Neutrophil (primary cell): ENCODE results near the gene CLCN5.

Experiments
- H3K27ac ChIP-seq: fragments of 200-600 bp; sonication (generic); 2 replicates; pipeline ENCODE4 v1.5.1; 2016; ENCODE audit warnings: mild to moderate bottlenecking, moderate library complexity
- H3K27me3 ChIP-seq: fragments of 200-600 bp; sonication (generic); 2 replicates; pipeline ENCODE4 v1.6.0; 2016; ENCODE audit warnings: mild to moderate bottlenecking
- H3K36me3 ChIP-seq: fragments of 200-600 bp; sonication (generic); 2 replicates; pipeline ENCODE4 v1.5.1; 2017
- H3K4me1 ChIP-seq, 2 experiments: fragments of 200-600 bp in 1 of 2; sonication (generic) in 1 of 2; 1 replicate in 1 of 2; 2 replicates in 1 of 2; pipeline versions ENCODE4 v1.5.1 to v1.6.1; 2013 to 2016; ENCODE audit warnings: low read depth in 1 of 2, low read length in 1 of 2, mild to moderate bottlenecking in 1 of 2, moderate library complexity in 1 of 2; ENCODE audit not compliant: control insufficient read depth in 1 of 2, insufficient read depth in 1 of 2
- H3K4me3 ChIP-seq, 2 experiments: fragments of 200-600 bp in 1 of 2; sonication (generic) in 1 of 2; 1 replicate in 1 of 2; 2 replicates in 1 of 2; pipeline ENCODE4 v1.5.1; 2013 to 2016; ENCODE audit warnings: low read depth in 1 of 2, low read length in 1 of 2, mild to moderate bottlenecking in 1 of 2, moderate library complexity in 1 of 2
- H3K9me3 ChIP-seq: fragments of 200-600 bp; sonication (generic); 2 replicates; pipeline ENCODE4 v1.5.1; 2016
- TF ChIP-seq, protein P1 (sequence below): fragments of 200-600 bp; sonication (generic); IDR thresholded peaks from 2 replicates; pipeline ENCODE4 v1.5.1; 2016; ENCODE audit warnings: antibody characterized with exemption

CLCN5 gene

DNA sequence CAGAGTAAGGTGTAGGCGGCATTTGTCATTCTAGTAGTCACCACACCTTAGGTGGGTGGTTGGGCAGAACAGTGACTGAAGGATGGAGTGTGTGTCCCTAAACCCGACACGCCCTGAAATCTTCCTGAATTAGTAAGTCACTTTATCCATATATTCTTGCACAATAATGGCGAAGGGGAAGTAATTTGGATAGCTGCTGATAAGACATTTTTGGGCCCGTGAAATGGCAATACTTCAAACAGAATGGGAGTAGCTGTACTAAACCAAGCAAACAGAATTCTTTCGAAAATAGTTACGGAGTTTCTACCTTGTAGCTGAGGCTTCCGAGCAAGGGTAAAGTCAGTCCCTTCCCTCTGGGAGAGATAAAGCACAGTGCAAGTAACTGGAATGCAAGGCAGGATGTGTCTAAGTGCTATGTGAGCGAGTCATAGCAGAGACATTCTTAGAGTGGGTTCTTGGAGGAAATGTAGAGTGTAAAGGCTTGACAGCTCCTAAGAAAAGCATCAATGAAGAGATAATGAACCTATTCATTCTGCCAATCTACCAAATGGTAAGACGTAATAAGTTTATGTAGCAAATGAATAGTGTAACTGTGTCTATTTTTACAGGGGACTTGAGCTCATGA, 72.8 kb downstream of the CLCN5 start:
- Histone ChIP-seq H3K4me3 (no peak overlapping the region), H3K9me3 (no peaks in the 10 kb centered on the region), H3K27me3 (no peaks in the 10 kb centered on the region), H3K4me1 (no peaks in the 10 kb centered on the region), H3K36me3 (no peaks in the 10 kb centered on the region), H3K27ac (no peak overlapping the region)
- TF ChIP-seq, protein P1, sequence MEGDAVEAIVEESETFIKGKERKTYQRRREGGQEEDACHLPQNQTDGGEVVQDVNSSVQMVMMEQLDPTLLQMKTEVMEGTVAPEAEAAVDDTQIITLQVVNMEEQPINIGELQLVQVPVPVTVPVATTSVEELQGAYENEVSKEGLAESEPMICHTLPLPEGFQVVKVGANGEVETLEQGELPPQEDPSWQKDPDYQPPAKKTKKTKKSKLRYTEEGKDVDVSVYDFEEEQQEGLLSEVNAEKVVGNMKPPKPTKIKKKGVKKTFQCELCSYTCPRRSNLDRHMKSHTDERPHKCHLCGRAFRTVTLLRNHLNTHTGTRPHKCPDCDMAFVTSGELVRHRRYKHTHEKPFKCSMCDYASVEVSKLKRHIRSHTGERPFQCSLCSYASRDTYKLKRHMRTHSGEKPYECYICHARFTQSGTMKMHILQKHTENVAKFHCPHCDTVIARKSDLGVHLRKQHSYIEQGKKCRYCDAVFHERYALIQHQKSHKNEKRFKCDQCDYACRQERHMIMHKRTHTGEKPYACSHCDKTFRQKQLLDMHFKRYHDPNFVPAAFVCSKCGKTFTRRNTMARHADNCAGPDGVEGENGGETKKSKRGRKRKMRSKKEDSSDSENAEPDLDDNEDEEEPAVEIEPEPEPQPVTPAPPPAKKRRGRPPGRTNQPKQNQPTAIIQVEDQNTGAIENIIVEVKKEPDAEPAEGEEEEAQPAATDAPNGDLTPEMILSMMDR = no peak

DNA sequence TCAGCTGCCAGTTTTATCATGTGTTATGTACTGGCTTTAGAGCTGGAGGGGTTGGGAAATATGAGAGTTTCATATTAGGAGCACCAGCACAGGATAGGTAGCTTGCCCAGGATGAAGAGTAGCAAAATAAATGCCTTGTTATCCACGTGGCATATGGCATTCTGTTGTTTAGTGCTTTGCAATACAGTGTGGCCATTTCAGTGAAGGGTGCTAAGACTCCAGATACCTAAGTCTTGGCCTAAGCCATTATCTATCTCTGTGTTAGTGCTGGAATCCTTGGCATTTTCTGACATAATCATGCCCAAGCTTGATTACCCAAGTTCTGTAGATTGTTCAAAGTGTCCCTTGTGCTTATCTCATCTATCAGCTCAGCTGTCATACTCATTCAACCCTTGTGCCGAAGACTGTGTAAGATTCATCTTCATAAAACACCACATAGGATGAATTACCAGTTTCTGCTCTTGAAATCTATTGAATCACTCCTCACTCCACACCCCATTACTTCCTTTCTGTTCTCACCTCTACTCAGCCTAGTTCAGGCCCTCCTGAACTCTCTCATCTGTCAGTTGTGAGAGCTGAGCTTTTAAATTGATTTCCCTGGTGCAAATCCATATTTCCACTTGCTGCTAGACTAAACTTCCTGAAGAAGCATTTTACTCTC, 73.5 kb downstream of the CLCN5 start:
- Histone ChIP-seq H3K36me3 (no peaks in the 10 kb centered on the region), H3K27me3 (no peaks in the 10 kb centered on the region), H3K27ac (no peak overlapping the region), H3K4me3 (no peak overlapping the region), H3K9me3 (no peaks in the 10 kb centered on the region), H3K4me1 (no peaks in the 10 kb centered on the region)
- TF ChIP-seq, protein P1 = no peak

DNA sequence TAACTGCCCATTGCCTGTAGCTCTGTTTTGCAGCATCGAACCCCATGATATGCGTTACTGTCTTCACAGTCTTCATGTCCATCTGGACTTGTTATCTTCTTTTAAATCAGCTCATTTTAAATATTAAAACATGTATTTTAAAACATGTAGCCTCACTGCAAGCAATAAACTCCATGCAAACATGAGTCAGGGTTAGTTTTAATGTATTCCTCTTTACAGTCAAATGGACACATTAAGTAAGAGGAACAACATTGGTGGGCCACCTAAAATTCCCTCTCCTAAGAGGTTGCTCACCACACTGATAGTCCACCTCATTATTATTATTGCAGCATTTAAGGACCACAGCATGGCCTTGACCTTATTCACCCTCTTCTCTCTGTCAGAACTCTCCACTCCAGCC, 74.1 kb downstream of the CLCN5 start:
- Histone ChIP-seq H3K27ac (no peak overlapping the region), H3K36me3 (no peaks in the 10 kb centered on the region)
- TF ChIP-seq, protein P1 = no peak

DNA sequence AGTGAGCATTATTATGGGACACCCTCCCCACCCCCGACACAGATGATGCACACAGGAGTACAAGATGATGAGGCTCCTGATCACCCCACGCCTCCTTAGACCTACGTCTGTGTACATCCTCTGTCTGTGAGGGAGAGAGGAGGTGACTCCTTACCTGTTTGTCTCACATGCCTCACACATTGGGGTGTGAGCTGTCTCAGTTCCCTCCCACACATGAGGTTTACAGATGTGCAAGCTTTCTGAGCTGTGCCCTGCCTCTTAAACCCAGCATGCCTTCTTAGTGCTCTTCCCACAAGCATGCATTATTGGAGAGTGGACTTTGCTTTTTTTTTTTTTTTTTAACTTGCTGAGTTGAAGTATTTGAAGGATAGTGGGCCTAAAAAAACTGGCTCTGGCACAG, 76.7 kb downstream of the CLCN5 start:
- TF ChIP-seq, protein P1 = no peak
- Histone ChIP-seq H3K27me3 (no peaks in the 10 kb centered on the region), H3K27ac (no peak overlapping the region), H3K9me3 (no peaks in the 10 kb centered on the region), H3K4me3 (no peak overlapping the region), H3K36me3 (no peaks in the 10 kb centered on the region), H3K4me1 (no peaks in the 10 kb centered on the region)

More for the DNA sequence above, 74.1 kb downstream of the CLCN5 start:
- Histone ChIP-seq H3K9me3 (no peaks in the 10 kb centered on the region), H3K27me3 (no peaks in the 10 kb centered on the region), H3K4me3 (no peak overlapping the region), H3K4me1 (no peaks in the 10 kb centered on the region)

DNA sequence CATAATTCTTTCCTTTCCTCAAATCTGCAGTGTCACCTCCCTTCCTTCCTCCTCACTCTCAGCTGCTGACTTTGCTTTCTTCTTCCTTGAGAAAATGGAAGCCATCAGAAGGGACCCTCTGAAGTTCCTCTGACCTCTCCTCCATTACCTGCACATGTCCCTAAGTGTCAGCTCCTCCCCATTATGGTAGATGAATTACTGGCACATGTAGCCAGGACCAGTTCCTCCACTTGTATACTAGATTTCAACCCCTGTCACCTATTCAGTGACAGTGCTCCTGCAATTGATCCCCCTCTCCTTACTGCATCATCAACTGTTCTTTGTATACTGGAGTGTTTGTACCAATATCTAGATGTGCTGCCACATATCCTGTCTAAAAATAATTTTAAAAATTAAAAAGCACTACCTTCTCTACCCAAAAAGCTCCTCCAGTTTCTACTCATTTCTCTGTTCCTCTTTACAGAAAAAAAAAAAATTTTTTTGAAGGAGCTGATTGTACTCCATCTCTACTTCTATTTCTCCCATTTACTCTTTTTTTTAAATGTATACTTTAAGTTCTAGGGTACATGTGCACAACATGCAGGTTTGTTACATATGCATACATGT, 78.6 kb downstream of the CLCN5 start:
- H3K9me3 ChIP-seq = no peaks in the 10 kb centered on the region
- H3K4me3 ChIP-seq = no peak overlapping the region
- TF ChIP-seq, protein P1 = no peak
- H3K27me3 ChIP-seq = no peaks in the 10 kb centered on the region
- no peaks in the 10 kb centered on the region for H3K4me1 ChIP-seq
- no peaks in the 10 kb centered on the region for H3K36me3 ChIP-seq
- no peak overlapping the region for H3K27ac ChIP-seq
